AG10803 (cell line): ENCODE measurements around the gene KLHL17.

Experiments
- DNase-seq: peaks from one replicate; pipeline ENCODE4 v3.0.0; 2010; ENCODE audit warnings: low read depth
- H3K4me3 ChIP-seq: 2 replicates; pipeline ENCODE4 v1.5.1; 2011; ENCODE audit warnings: mild to moderate bottlenecking, low read length, control low read depth
- TF ChIP-seq, protein P1 (sequence below): conservative IDR thresholded peaks from 2 replicates; pipeline ENCODE4 v1.5.1; 2011; ENCODE audit warnings: mild to moderate bottlenecking, low read length, control low read depth, inconsistent platforms

The KLHL17 gene

DNA sequence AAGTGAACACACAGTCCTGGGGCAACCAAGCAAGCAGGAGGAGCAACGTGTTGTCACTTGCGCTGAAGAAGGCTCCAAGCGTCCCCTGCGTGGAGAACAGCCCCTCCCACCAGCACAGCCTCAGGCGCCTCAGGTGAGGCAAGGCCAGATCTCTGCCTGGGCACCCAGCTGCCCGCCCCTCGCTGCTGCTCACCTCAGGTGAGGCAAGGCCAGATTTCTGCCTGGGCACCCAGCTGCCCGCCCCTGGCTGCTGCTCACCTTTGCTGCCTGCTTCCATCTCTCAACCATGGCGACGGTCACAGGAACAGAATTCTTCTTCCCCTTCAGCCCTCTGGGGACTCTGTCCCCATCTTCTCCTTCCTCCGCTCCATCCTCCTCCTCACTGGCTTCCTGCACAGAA, 3.7 kb upstream of the KLHL17 start:
- TF ChIP-seq, protein P1, sequence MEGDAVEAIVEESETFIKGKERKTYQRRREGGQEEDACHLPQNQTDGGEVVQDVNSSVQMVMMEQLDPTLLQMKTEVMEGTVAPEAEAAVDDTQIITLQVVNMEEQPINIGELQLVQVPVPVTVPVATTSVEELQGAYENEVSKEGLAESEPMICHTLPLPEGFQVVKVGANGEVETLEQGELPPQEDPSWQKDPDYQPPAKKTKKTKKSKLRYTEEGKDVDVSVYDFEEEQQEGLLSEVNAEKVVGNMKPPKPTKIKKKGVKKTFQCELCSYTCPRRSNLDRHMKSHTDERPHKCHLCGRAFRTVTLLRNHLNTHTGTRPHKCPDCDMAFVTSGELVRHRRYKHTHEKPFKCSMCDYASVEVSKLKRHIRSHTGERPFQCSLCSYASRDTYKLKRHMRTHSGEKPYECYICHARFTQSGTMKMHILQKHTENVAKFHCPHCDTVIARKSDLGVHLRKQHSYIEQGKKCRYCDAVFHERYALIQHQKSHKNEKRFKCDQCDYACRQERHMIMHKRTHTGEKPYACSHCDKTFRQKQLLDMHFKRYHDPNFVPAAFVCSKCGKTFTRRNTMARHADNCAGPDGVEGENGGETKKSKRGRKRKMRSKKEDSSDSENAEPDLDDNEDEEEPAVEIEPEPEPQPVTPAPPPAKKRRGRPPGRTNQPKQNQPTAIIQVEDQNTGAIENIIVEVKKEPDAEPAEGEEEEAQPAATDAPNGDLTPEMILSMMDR: no peak

DNA sequence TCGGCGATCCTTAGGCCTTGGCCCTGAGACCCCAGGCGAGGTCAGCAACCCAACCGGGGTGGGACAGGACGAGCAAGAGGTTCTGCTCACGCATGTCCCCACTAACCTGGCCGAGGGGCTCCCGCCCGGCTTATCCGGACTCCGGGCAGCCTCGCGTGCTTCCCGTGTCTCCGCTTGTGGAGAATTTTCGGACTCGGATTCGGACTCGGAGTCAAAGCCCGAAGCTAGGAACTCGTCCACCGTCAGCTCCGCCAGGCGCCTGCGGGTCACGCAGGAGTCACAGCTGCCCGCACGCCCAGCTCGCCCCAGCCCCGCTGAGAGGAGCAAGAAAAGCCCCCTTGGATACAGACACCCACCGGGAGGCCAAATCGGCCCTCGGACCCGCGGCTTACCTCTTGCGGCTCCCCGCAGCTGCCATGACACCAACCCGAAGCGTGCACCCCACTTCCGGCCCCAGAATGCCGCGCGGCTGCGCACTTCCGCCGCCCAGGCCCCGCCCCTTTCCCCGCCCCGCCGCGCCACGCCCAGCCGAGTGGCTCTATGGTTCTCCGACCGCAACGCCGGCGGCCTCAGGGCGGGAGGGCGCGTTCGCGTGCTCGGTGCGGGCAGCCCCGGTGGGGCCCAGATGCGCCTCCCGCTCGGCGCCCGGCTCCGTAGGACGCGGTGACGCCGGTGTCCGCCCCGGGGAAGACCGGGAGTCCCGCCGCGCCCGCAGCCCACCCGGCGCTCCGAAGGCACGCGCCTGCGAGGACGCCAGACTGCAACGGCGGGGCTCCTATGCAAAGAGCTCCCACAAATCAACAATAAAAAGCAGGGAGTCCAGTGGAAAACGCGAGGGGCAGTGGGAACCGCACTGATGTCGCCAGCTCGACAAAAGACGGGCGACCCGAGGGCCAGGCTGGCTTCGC, 1.3 kb upstream of the KLHL17 start, which contains the start of gene NOC2L:
Gene NOC2L, minus strand, starts transcription at position 434 of the 908 bp plus-strand sequence. Its CDS starts 16 bp downstream, at position 418.
- DNase-seq: peak; percentile 85
- peak within 1 kb of the TSS; percentile 99 for H3K4me3 ChIP-seq

More for the DNA sequence above, 3.7 kb upstream of the KLHL17 start:
- no peak overlapping the region for H3K4me3 ChIP-seq
- DNase-seq: no peak

DNA sequence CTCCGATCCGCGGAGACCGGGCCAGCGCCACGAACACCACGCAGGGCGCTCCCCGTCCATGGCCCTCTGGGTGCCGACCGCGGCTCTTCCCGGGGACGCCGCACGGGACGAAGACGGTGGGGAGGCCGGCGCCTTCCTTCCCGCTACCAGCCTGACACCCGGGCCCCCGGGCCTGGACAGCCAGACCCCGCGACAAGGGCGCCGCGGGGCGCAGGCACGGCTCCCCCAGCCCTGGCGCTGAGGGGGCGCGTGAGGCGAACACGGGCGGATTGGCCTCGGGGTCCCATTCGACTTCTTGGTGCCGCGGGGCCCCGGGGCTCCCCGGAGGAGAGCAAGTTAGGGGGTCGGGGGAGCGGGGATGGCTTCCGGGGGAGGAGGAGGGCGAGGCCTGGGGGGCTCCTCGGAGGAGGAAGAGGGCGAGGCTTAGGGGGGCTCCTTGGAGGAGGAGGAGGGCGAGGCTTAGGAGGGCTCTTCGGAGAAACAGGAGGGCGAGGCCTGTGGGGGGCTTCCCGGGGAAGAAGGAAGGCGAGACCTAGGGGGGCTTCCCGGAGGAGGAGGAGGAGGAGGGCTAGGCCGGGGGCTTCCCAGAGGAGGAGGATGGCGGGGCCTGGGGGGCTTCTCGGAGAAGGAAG, 537 bp upstream of the KLHL17 start:
- TF ChIP-seq, protein P1: no peak

More for the DNA sequence above, 1.3 kb upstream of the KLHL17 start, which contains the start of gene NOC2L:
- TF ChIP-seq, protein P1: no peak

DNA sequence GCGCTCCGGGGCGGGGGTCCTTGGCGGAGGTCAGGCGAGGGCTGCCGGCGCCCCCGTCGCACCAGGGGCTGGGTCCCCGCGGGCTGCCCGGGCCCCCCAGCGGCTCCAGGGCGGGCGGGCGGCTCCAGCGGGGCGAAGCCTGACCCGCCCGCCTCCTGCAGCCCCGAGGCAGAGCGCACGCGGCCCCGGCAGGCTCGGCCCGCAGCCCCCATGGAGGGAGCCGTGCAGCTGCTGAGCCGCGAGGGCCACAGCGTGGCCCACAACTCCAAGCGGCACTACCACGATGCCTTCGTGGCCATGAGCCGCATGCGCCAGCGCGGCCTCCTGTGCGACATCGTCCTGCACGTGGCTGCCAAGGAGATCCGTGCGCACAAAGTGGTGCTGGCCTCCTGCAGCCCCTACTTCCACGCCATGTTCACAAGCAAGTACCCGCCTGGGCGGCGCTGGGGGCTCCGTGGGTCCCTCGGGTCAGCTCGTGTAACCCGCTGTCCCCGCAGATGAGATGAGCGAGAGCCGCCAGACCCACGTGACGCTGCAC, 817 bp downstream of the KLHL17 start:
- no peak for DNase-seq
- TF ChIP-seq, protein P1: no peak
- peak overlapping the region; percentile 54 for H3K4me3 ChIP-seq

More for the DNA sequence above, 537 bp upstream of the KLHL17 start:
- peak overlapping the region; percentile 54 for H3K4me3 ChIP-seq
- no peak for DNase-seq

DNA sequence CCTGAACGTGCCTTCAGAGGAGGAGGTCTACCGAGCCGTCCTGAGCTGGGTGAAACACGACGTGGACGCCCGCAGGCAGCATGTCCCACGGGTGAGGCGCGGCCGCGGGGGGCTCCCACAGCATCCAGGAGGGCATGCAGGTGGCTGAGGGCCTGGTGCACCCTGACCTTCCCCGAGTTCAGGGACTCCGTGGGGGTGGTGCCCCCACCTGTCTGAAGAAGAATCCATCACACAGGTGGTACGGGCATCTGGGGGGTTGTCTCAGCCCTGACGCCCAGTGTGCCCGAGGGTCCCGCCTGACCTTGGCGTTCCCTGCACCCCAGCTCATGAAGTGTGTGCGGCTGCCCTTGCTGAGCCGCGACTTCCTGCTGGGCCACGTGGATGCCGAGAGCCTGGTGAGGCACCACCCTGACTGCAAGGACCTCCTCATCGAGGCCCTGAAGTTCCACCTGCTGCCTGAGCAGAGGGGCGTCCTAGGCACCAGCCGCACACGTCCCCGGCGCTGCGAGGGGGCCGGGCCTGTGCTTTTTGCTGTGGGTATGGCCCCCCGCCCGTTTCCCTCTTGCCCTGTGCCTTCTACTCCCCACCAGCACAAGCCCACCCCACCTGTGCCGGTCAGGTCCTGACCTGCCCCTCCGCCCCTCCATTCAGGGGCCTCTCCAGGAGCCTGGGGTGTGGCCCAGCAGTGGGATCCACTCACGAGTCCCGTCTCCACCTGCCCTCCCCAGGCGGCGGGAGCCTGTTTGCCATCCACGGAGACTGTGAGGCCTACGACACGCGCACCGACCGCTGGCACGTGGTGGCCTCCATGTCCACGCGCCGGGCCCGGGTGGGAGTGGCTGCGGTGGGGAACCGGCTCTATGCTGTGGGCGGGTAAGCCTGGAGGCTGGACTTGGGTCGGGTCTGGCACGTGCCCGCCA, 2.3 kb downstream of the KLHL17 start:
- TF ChIP-seq, protein P1: no peak
- H3K4me3 ChIP-seq: no peak overlapping the region
- DNase-seq: no peak

DNA sequence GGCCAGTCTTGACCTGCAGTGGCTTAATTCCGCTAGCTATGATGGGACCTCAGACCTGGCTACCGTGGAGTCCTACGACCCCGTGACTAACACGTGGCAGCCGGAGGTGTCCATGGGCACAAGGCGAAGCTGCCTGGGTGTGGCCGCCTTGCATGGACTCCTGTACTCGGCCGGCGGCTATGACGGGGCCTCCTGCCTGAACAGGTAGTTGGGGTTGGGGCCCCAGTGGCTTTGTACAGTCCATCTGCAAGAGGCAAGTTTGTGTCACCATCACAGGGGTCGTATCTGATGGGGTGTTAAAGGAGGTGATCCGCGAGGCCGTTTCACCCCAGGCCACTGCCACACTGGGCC, 2.9 kb downstream of the KLHL17 start:
- no peak overlapping the region for H3K4me3 ChIP-seq
- no peak for DNase-seq

More for the DNA sequence above, 2.9 kb downstream of the KLHL17 start:
- TF ChIP-seq, protein P1: no peak
